ENCODE measurements around the gene TMEM54.

- TF ChIP-seq POLR2A (IDR thresholded peaks at IDR 0.05) = no peak
- peak in 1 of 6 experiments; percentile 1 for TF ChIP-seq CTCF (IDR thresholded peaks at IDR 0.05)
Measured at GRCh38 chr1:32893198-32894018, 7.8 kb downstream of the TMEM54 start.
